Activated B cell treated with CpG ODN at 0.5 μM for 24 hours (primary cell): ENCODE data around the gene STIM2. TPM values are rescaled to one million over a fixed set of nuclear protein-coding genes. Genes with fewer than 3 reads are reported as not detected.

Experiments used
- ATAC-seq: fragments of 200-7000 bp; cut with Tn5 transposase; one replicate; pipeline ENCODE4 v1.10.0; 2021; ENCODE audit warnings: low read depth, mild to moderate bottlenecking, moderate library complexity
- CTCF ChIA-PET: fragments of 350-600 bp; sonication (Branson Sonifier 250); formaldehyde crosslinking; loops from one replicate; lab custom pipeline; 2021; ENCODE audit warnings: antibody characterized with exemption; lab: Charles Lee
- POLR2A ChIA-PET: fragments of 350-600 bp; sonication (Branson Sonifier 250); formaldehyde crosslinking; loops from one replicate; lab custom pipeline; 2021; ENCODE audit warnings: antibody characterized with exemption; lab: Charles Lee
- DNase-seq: peaks from one replicate; pipeline ENCODE4 v3.0.0; 2022
- H3K27ac Mint-ChIP-seq: one replicate; pipeline ENCODE4 v1.8.0; 2020; ENCODE audit warnings: mixed read lengths
- H3K27me3 Mint-ChIP-seq: one replicate; pipeline ENCODE4 v1.8.0; 2021; ENCODE audit warnings: mixed read lengths
- H3K36me3 Mint-ChIP-seq: one replicate; pipeline ENCODE4 v1.8.0; 2021; ENCODE audit warnings: low read depth, mixed read lengths
- H3K4me1 Mint-ChIP-seq: one replicate; pipeline ENCODE4 v1.8.0; 2021; ENCODE audit warnings: mixed read lengths
- H3K4me3 Mint-ChIP-seq: one replicate; pipeline ENCODE4 v1.8.0; 2020; ENCODE audit warnings: mild to moderate bottlenecking, mixed read lengths
- H3K9me3 Mint-ChIP-seq: one replicate; pipeline ENCODE4 v1.8.0; 2020; ENCODE audit warnings: mixed read lengths
- CTCF ChIP-seq: fragments of 200-600 bp; IDR thresholded peaks from one replicate; pipeline ENCODE4 v1.8.0; 2022; ENCODE audit warnings: antibody characterized with exemption, mild to moderate bottlenecking
- intact Hi-C: fragments of 100-400 bp; cut with micrococcal nuclease; formaldehyde crosslinking; loops from one replicate; pipeline ENCODE4 v1.15.1; 2024
- total RNA-seq: library from RNA; stranded (reverse); gene quantifications from 2 replicates; pipeline ENCODE4 v1.2.3, GENCODE V29; 2022

STIM2 gene
- total RNA-seq, 1 donor from 2014 or later, result 59.8 TPM

- CTCF ChIA-PET, result interaction anchor here (1.4 to 2.1 kb wide), 3 partner anchors 9 to 25 kb away, joined by 4 to 5 read pairs (median 4); no protein-coding TSS in a partner anchor
- no peak for TF ChIP-seq CTCF
- POLR2A ChIA-PET, result no interaction called here
- ATAC-seq (no peak), DNase-seq (no peak)
- Mint-ChIP-seq H3K36me3 (peaks cover 3% of the 10 kb centered on the region), H3K27ac (no peak overlapping the region), H3K4me3 (no peak overlapping the region), H3K4me1 (peaks cover 11% of the 10 kb centered on the region), H3K27me3 (peaks cover 60% of the 10 kb centered on the region), H3K9me3 (peaks cover 3% of the 10 kb centered on the region)
- intact Hi-C loops, result no loop called here
These were observed 188.7 kb downstream of the STIM2 start for GRCh38 chr4:27049239-27049829.

- no peak for DNase-seq
- no peak for TF ChIP-seq CTCF
- intact Hi-C loops, result no loop called here
- peaks cover 11% of the 10 kb centered on the region for H3K4me1 Mint-ChIP-seq
- H3K36me3 Mint-ChIP-seq, result no peaks in the 10 kb centered on the region
- no peak for ATAC-seq
- H3K27ac Mint-ChIP-seq, result no peak overlapping the region
- no peak overlapping the region for H3K4me3 Mint-ChIP-seq
- ChIA-PET CTCF (no interaction called here), POLR2A (no interaction called here)
- no peaks in the 10 kb centered on the region for H3K9me3 Mint-ChIP-seq
- peaks cover 53% of the 10 kb centered on the region for H3K27me3 Mint-ChIP-seq
These were observed 190.1 kb downstream of the STIM2 start for GRCh38 chr4:27050731-27051130.

- Mint-ChIP-seq H3K4me1 (no peaks in the 10 kb centered on the region), H3K27me3 (peaks cover 29% of the 10 kb centered on the region), H3K4me3 (no peak overlapping the region), H3K27ac (no peak overlapping the region), H3K36me3 (no peaks in the 10 kb centered on the region), H3K9me3 (no peaks in the 10 kb centered on the region)
- DNase-seq (no peak), ATAC-seq (no peak)
- ChIA-PET POLR2A (no interaction called here), CTCF (no interaction called here)
- intact Hi-C loops, result no loop called here
- no peak for TF ChIP-seq CTCF
These were observed 194.7 kb downstream of the STIM2 start for GRCh38 chr4:27055221-27055760.

GRCh38 chr4:27056281-27056680 lies 195.6 kb downstream of the STIM2 start:
- DNase-seq, result no peak
- Mint-ChIP-seq H3K36me3 (no peaks in the 10 kb centered on the region), H3K4me3 (no peak overlapping the region), H3K27ac (no peak overlapping the region), H3K4me1 (no peaks in the 10 kb centered on the region), H3K27me3 (peaks cover 25% of the 10 kb centered on the region), H3K9me3 (no peaks in the 10 kb centered on the region)
- ATAC-seq, result no peak
- POLR2A ChIA-PET, result no interaction called here
- intact Hi-C loops, result no loop called here
- no peak for TF ChIP-seq CTCF
- CTCF ChIA-PET, result interaction anchor here (0.7 kb wide), 1 partner anchor 8 kb away, joined by 3 read pairs; no protein-coding TSS in a partner anchor

- ChIA-PET CTCF (interaction anchor here (2.2 kb wide), 1 partner anchor 8 kb away, joined by 4 read pairs; no protein-coding TSS in a partner anchor), POLR2A (no interaction called here)
- ATAC-seq (no peak), DNase-seq (no peak)
- Mint-ChIP-seq H3K9me3 (no peaks in the 10 kb centered on the region), H3K36me3 (no peaks in the 10 kb centered on the region), H3K4me3 (no peak overlapping the region), H3K27me3 (peaks cover 24% of the 10 kb centered on the region), H3K4me1 (no peaks in the 10 kb centered on the region), H3K27ac (no peak overlapping the region)
- TF ChIP-seq CTCF, result no peak
- intact Hi-C loops, result no loop called here
These were observed 196.4 kb downstream of the STIM2 start for GRCh38 chr4:27057053-27057452.
